ENCODE measurements around the gene LINGO1.

DNA sequence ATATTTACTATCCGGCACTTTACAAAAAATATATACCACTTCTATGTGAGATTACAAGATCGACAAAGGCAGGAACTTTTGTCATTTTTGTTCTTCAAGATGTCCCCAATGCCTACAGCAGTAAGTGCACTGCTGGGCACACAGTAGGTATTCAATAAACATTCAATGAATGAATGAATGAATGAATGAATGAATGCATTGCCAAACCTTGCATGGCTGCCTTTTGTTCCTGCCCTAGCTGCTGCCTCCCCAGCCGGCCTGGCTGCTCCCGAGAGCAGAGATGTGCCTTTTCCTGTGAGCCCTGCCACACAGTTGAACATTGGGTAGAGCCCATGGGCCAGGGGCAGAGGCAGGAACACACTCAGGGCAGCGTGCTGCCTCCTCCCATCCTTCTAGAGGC is 37.5 kb downstream of the LINGO1 start:
- TF ChIP-seq, protein P1, sequence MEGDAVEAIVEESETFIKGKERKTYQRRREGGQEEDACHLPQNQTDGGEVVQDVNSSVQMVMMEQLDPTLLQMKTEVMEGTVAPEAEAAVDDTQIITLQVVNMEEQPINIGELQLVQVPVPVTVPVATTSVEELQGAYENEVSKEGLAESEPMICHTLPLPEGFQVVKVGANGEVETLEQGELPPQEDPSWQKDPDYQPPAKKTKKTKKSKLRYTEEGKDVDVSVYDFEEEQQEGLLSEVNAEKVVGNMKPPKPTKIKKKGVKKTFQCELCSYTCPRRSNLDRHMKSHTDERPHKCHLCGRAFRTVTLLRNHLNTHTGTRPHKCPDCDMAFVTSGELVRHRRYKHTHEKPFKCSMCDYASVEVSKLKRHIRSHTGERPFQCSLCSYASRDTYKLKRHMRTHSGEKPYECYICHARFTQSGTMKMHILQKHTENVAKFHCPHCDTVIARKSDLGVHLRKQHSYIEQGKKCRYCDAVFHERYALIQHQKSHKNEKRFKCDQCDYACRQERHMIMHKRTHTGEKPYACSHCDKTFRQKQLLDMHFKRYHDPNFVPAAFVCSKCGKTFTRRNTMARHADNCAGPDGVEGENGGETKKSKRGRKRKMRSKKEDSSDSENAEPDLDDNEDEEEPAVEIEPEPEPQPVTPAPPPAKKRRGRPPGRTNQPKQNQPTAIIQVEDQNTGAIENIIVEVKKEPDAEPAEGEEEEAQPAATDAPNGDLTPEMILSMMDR (conservative IDR thresholded peaks at IDR 0.05 in 1 of 2, IDR thresholded peaks at IDR 0.05 in 1 of 2; ENCODE audit: low read depth in 1 of 2, low read length in 2 of 2), result no peak
- TF ChIP-seq EZH2 (IDR thresholded peaks at IDR 0.05; ENCODE audit: low read length, missing control alignments), result no peak

Measured in fibroblast of lung (primary cell).